Activated naive CD8-positive, alpha-beta T cell (primary cell): ENCODE results near the gene BEAN1.
A peak's percentile ranks its signal among the peaks of the same experiment; 100 is the strongest.

Experiments
- H3K27ac Mint-ChIP-seq: one replicate; pipeline ENCODE4 v1.8.0; 2021; ENCODE audit warnings: mixed read lengths
- H3K27me3 Mint-ChIP-seq: one replicate; pipeline ENCODE4 v1.8.0; 2021; ENCODE audit warnings: mixed read lengths
- H3K36me3 Mint-ChIP-seq: one replicate; pipeline ENCODE4 v1.8.0; 2021; ENCODE audit warnings: mixed read lengths
- H3K4me1 Mint-ChIP-seq: one replicate; pipeline ENCODE4 v1.8.0; 2021; ENCODE audit warnings: low read depth, mixed read lengths
- H3K4me3 Mint-ChIP-seq: one replicate; pipeline ENCODE4 v1.8.0; 2021; ENCODE audit warnings: mild to moderate bottlenecking, mixed read lengths
- H3K9me3 Mint-ChIP-seq: one replicate; pipeline ENCODE4 v1.8.0; 2021; ENCODE audit warnings: low read depth, mixed read lengths

BEAN1 gene

DNA sequence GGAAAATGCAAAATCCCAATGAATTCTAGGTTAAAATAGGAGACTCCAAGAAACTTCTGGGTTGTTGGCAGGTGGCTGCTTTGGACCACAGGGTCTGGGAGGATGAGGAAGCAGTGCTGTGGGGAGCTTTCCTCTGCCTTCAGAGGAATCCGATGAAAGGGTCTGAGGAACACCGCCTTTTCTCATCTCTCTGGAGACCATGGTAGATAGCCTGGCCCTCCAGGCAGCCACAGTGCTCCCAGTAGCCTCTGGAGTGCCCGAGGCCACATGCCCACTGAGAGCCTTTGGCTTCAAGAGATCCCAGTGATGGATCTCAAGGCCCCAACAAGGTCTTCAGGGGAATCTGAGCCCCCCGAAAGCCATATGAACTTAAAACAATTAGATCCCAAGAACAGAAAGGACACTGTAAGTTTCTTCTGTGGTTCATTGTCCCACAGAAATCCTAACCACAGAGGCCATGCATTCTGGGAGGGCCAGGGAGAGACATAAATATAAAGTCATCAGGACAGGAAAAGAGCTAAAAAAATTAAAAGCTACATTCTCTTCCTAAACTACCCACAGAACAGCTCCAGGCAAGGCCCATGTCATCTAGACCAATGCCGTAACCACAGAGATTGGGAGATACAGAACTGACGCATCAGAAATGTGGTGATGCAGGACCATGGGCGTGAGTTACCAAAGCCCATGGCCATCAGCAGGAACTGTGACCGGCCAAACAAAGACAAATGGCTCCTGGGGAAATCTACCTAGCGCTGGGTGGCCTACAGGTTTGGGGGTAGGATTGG lies 98.5 kb downstream of the BEAN1 start:
- Mint-ChIP-seq H3K36me3 (peaks cover 6% of the 10 kb centered on the region), H3K9me3 (no peaks in the 10 kb centered on the region), H3K4me1 (peaks cover 62% of the 10 kb centered on the region), H3K4me3 (no peak overlapping the region), H3K27ac (peak overlapping the region; percentile 56), H3K27me3 (no peaks in the 10 kb centered on the region)

- H3K27me3 Mint-ChIP-seq, result no peaks in the 10 kb centered on the region
- peaks cover 35% of the 10 kb centered on the region for H3K4me1 Mint-ChIP-seq
- H3K36me3 Mint-ChIP-seq, result peaks cover 6% of the 10 kb centered on the region
- H3K27ac Mint-ChIP-seq, result no peak overlapping the region
- no peaks in the 10 kb centered on the region for H3K9me3 Mint-ChIP-seq
- no peak overlapping the region for H3K4me3 Mint-ChIP-seq
Observed at GRCh38 chr16:66528294-66528693, 101.2 kb downstream of the BEAN1 start.

- Mint-ChIP-seq H3K27ac (peak overlapping the region; percentile 82), H3K4me3 (no peak overlapping the region), H3K9me3 (no peaks in the 10 kb centered on the region), H3K27me3 (no peaks in the 10 kb centered on the region), H3K4me1 (peaks cover 25% of the 10 kb centered on the region), H3K36me3 (peaks cover 8% of the 10 kb centered on the region)
Observed at GRCh38 chr16:66529475-66529874, 102.4 kb downstream of the BEAN1 start.
